Gastrocnemius medialis (tissue), 4 donors: ENCODE results near the gene SDK2. TPM values are rescaled to one million over a fixed set of nuclear protein-coding genes. Genes with fewer than 3 reads are reported as not detected.
A peak's percentile ranks its signal among the peaks of the same experiment; 100 is the strongest.

Experiments used
- ATAC-seq, 2 donors: fragments of 150-250 bp; one replicate each; pipeline ENCODE4 v1.9.1; 2016
- DNase-seq, 2 donors: peaks; one replicate each; pipeline ENCODE4 v3.0.0-alpha.2; 2019
- H3K27ac ChIP-seq, 4 donors: fragments of 200-600 bp; sonication (generic); 1 replicate in 1 of 4; 2 replicates in 3 of 4; pipeline ENCODE4 v1.5.1; 2016 to 2018; ENCODE audit warnings: mild to moderate bottlenecking in 2 of 4, moderate library complexity in 1 of 4
- H3K27me3 ChIP-seq, 3 donors: fragments of 200-600 bp; sonication (generic) in 2 of 3; 1 replicate in 1 of 3; 2 replicates in 2 of 3; pipeline versions ENCODE4 v1.5.1 to v1.6.0; 2016 to 2019; ENCODE audit warnings: mild to moderate bottlenecking in 1 of 3, moderate library complexity in 1 of 3
- H3K36me3 ChIP-seq, 2 donors: fragments of 200-600 bp; sonication (generic) in 1 of 2; one replicate each; pipeline ENCODE4 v1.5.1; 2017 to 2018
- H3K4me1 ChIP-seq, 2 donors: fragments of 200-600 bp; sonication (generic) in 1 of 2; one replicate each; pipeline ENCODE4 v1.5.1; 2016 to 2017; ENCODE audit warnings: mild to moderate bottlenecking in 2 of 2
- H3K4me3 ChIP-seq, 4 donors: fragments of 200-600 bp; sonication (generic) in 3 of 4; 1 replicate in 1 of 4; 2 replicates in 3 of 4; pipeline ENCODE4 v1.5.1; 2016 to 2019; ENCODE audit warnings: mild to moderate bottlenecking in 2 of 4
- H3K9me3 ChIP-seq, 3 donors: fragments of 200-600 bp; sonication (generic) in 2 of 3; 1 replicate in 1 of 3; 2 replicates in 2 of 3; pipeline ENCODE4 v1.5.1; 2016 to 2019
- POLR2A ChIP-seq, 2 donors: fragments of 450-650 bp; IDR thresholded peaks; one replicate each; pipeline ENCODE4 v1.6.1; 2017; ENCODE audit warnings: antibody characterized with exemption in 2 of 2, mild to moderate bottlenecking in 2 of 2, moderate library complexity in 2 of 2
- in situ Hi-C, 4 donors: fragments of 200-750 bp; cut with MboI; loops; one replicate each; pipeline versions ENCODE4 v1.15.0 to v1.8.0; 2017; ENCODE audit warnings: low sequenced_read_pairs in 4 of 4
- intact Hi-C: fragments of 100-400 bp; cut with DNase I; formaldehyde crosslinking; loops from one replicate; pipeline ENCODE4 v1.15.1; 2023; ENCODE audit warnings: low total_unique reads
- total RNA-seq, 4 donors: library from RNA; depleted of rRNA; stranded (reverse); fragments of >200 nt; gene quantifications; one replicate each; pipeline versions ENCODE4 v1.1.0 to v1.2.3, GENCODE V29; 2016
- TF ChIP-seq, protein P1 (sequence below), 5 experiments: fragments of 450-650 bp in 3 of 5; fragments of 200-600 bp in 2 of 5; sonication (generic) in 2 of 5; IDR thresholded peaks in 4 of 5; conservative IDR thresholded peaks in 1 of 5; 1 replicate in 4 of 5; 2 replicates in 1 of 5; pipeline ENCODE4 v1.5.1; 2016 to 2019; ENCODE audit warnings: antibody characterized with exemption in 5 of 5, mild to moderate bottlenecking in 3 of 5, moderate library complexity in 3 of 5

SDK2 gene
- total RNA-seq, 4 donors from 2014 or later: 0.02 to 0.31 (median 0.13) TPM

DNA sequence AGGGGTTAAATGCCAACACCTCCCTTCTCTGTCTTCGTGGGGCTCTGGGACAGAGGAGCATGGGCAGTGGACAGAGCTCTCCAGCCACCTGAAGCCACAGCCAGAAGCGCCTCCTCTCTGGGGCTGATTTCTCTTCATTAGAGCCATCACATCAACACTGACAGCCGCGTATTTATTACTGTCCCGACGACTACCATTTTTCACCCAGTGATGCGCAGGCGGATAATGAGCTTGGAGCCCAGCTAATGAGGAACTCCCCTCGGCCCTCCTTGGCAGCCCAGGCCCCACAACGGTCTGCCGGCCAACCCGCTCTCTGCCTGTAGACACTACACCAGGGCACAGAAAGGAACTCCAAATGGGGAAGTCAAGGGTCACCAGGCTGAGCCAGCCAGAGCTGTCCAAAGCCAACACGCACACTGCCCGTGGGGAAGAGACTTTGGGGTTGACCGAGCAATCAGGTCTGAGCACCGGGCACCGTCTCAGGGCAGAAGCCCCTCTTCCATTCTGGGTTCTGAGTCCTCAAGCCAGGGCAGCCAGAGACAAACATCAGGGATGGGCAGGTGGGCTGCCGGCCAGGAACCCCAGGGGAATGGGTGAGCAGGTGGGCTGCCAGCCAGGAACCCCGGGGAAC is 13.2 kb downstream of the SDK2 start:
- intact Hi-C loops (no loop called here), in situ Hi-C loops (no loop called here)
- no peaks in the 10 kb centered on the region for H3K36me3 ChIP-seq
- H3K4me1 ChIP-seq: no peaks in the 10 kb centered on the region
- DNase-seq (no peak), ATAC-seq (no peak)
- H3K4me3 ChIP-seq: no peak overlapping the region
- TF ChIP-seq, protein P1, sequence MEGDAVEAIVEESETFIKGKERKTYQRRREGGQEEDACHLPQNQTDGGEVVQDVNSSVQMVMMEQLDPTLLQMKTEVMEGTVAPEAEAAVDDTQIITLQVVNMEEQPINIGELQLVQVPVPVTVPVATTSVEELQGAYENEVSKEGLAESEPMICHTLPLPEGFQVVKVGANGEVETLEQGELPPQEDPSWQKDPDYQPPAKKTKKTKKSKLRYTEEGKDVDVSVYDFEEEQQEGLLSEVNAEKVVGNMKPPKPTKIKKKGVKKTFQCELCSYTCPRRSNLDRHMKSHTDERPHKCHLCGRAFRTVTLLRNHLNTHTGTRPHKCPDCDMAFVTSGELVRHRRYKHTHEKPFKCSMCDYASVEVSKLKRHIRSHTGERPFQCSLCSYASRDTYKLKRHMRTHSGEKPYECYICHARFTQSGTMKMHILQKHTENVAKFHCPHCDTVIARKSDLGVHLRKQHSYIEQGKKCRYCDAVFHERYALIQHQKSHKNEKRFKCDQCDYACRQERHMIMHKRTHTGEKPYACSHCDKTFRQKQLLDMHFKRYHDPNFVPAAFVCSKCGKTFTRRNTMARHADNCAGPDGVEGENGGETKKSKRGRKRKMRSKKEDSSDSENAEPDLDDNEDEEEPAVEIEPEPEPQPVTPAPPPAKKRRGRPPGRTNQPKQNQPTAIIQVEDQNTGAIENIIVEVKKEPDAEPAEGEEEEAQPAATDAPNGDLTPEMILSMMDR (IDR thresholded peaks at IDR 0.05 in 4 of 5, conservative IDR thresholded peaks at IDR 0.05 in 1 of 5): no peak
- TF ChIP-seq POLR2A (IDR thresholded peaks at IDR 0.05): no peak
- no peak overlapping the region for H3K27ac ChIP-seq
- no peaks in the 10 kb centered on the region for H3K27me3 ChIP-seq
- no peaks in the 10 kb centered on the region for H3K9me3 ChIP-seq

DNA sequence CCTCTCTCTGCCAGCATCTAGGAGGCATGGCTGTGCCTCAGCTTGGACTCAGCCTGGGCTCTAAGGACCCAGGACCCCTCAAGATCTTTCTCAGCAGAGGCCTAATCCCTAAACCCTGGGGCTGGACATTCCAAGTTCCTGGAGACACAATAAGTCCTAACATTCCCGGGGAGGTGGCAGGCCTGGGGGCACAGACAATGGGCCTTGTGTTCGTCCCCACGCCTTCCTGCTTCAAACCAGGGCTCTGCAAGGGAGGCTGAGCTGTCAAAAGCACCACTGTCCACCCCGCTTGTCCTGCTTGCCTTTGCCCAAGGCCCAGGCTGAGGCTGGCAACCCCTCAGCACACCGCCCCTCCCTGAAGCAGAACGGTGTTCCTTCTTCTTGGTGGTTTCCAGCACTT is 13.7 kb downstream of the SDK2 start:
- Histone ChIP-seq H3K27ac (no peak overlapping the region), H3K4me1 (no peaks in the 10 kb centered on the region), H3K9me3 (no peaks in the 10 kb centered on the region), H3K27me3 (no peaks in the 10 kb centered on the region), H3K36me3 (no peaks in the 10 kb centered on the region), H3K4me3 (no peak overlapping the region)
- in situ Hi-C loops: no loop called here
- DNase-seq (no peak), ATAC-seq (no peak)
- intact Hi-C loops: no loop called here
- no peak for TF ChIP-seq POLR2A (IDR thresholded peaks at IDR 0.05)
- TF ChIP-seq, protein P1 (IDR thresholded peaks at IDR 0.05 in 4 of 5, conservative IDR thresholded peaks at IDR 0.05 in 1 of 5): no peak

DNA sequence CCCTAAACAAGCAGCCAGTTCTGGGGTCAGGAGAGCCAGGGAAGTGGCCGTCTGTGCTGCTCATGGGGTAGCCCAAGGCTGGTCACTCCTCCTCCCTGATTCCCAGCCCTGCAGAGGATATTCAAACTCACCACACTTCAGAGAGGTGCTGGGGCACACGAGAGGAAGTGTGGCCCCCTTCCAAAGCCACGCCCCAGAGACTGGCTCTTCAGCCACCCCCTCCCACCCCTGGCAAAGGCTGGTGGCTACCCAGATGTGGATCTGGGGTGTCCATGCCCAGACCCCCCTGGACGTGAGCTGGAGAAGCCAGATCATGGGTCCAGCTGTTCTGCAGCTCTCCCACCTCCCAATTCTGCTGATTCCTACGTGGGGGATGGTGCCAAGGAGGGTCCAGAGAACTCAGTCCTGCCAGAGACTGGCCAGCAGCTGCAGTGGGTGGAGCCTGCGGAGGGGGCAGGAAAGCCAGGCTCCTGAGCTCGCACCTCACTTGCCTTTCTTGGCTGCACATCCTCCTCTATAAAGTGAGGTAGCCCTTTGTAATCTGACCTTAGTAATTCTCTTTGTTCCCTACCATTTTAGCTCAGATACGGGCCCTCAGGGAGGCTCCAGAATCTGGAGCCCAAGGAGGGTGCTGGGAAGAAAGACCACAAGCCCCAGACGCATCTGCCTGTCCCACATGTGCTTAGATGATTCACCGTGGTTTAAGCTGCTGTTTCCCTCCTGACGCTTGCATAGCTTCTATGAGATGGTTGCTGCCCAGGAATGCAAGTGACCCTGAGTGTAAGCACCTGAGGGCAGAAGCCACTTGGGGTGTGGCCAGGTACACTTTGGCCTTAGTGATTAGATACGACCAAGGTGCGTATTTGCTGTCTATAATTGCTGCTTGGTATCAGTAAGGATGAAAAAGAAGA is 15.3 kb downstream of the SDK2 start:
- Histone ChIP-seq H3K27me3 (no peaks in the 10 kb centered on the region), H3K27ac (no peak overlapping the region), H3K4me1 (no peaks in the 10 kb centered on the region), H3K9me3 (no peaks in the 10 kb centered on the region), H3K4me3 (no peak overlapping the region), H3K36me3 (no peaks in the 10 kb centered on the region)
- intact Hi-C loops: no loop called here
- no peak for ATAC-seq
- TF ChIP-seq POLR2A (IDR thresholded peaks at IDR 0.05): no peak
- TF ChIP-seq, protein P1 (IDR thresholded peaks at IDR 0.05 in 4 of 5, conservative IDR thresholded peaks at IDR 0.05 in 1 of 5): no peak
- in situ Hi-C loops: no loop called here
- DNase-seq: no peak

DNA sequence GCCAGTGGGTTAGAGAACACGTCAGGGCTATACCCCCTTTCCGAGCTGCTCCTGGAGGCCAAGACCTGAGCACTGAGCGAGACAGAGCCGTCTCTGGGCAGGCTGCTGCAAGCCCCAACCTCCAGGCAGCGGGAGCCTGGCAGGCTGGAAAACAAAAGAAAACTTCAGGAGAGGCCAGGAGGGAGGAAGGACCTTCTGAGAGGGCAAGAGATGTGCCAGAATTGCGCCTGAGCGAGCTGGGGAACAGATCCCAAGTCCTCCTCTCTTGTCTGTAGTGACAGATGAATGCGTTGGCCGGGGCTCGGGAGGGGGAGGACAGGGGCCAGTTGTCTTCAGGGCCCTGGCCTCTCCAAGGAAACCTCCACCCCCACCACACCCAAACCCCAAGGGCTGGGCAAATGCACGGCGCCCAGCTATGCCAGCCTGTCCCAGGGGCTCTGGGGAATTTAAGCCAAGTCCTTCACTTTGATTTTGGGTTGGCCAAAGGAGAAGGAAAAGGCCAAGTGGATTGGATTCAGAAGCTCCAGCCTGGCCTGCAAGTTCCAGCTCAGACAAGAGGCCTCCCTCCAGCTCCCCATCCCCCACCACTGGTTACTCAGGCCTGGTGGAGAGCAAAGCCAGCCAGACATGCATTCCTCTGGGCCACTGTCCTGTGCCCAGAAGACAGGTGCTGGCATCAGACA is 18.1 kb downstream of the SDK2 start:
- no peaks in the 10 kb centered on the region for H3K36me3 ChIP-seq
- no peak overlapping the region for H3K4me3 ChIP-seq
- intact Hi-C loops: no loop called here
- no peak overlapping the region for H3K27ac ChIP-seq
- in situ Hi-C loops: no loop called here
- ATAC-seq (peak; percentile 74 to 87), DNase-seq (peak; percentile 44 to 52)
- H3K9me3 ChIP-seq: no peaks in the 10 kb centered on the region
- no peaks in the 10 kb centered on the region for H3K4me1 ChIP-seq
- H3K27me3 ChIP-seq: no peaks in the 10 kb centered on the region
- TF ChIP-seq POLR2A (IDR thresholded peaks at IDR 0.05): no peak
- TF ChIP-seq, protein P1 (IDR thresholded peaks at IDR 0.05 in 4 of 5, conservative IDR thresholded peaks at IDR 0.05 in 1 of 5): no peak
